GM12892 (cell line): ENCODE results near the gene JOSD1.

Source experiments
- POLR2A ChIP-seq: IDR thresholded peaks from 2 replicates; pipeline ENCODE4 v1.6.1; 2011; ENCODE audit warnings: low read depth, low read length, control low read depth
- POLR2AphosphoS5 ChIP-seq: IDR thresholded peaks from 2 replicates; pipeline ENCODE4 v1.6.1; 2011; ENCODE audit warnings: low read depth, low read length, control low read depth
- TAF1 ChIP-seq: IDR thresholded peaks from 2 replicates; pipeline ENCODE4 v1.6.1; 2011; ENCODE audit warnings: low read depth, mild to moderate bottlenecking, control low read depth, low read length, borderline replicate concordance

GRCh38 chr22:38645430-38645829, 55.3 kb downstream of the JOSD1 start:
- TF ChIP-seq POLR2AphosphoS5 (no peak), POLR2A (no peak), TAF1 (no peak)
